Esophagus squamous epithelium (tissue), 4 donors: ENCODE measurements around the gene GAGE12H.
"Not testable (repeated sequence)": the region's sequence is repeated elsewhere in the genome, so short reads cannot be mapped to it uniquely, and the experiment has no call there.

Source experiments
- CTCF ChIP-seq, 6 experiments: fragments of 450-650 bp in 4 of 6; fragments of 200-600 bp in 2 of 6; sonication (generic) in 2 of 6; IDR thresholded peaks; one replicate each; pipeline ENCODE4 v1.5.1; 2016 to 2019; ENCODE audit warnings: antibody characterized with exemption in 6 of 6, mild to moderate bottlenecking in 4 of 6, moderate library complexity in 4 of 6
- POLR2A ChIP-seq, 4 donors: fragments of 450-650 bp; IDR thresholded peaks; one replicate each; pipeline ENCODE4 v1.6.1; 2017; ENCODE audit warnings: antibody characterized with exemption in 4 of 4, mild to moderate bottlenecking in 4 of 4, moderate library complexity in 3 of 4

- TF ChIP-seq CTCF, POLR2A (IDR thresholded peaks at IDR 0.05): not testable (repeated sequence)
These were observed 28.8 kb upstream of the GAGE12H start, which contains the start of gene GAGE12E for GRCh38 chrX:49550989-49551388.
